HL-60 (cell line): ENCODE measurements around the gene RAB11B.

Experiments used
- GABPA ChIP-seq: IDR thresholded peaks from 2 replicates; pipeline ENCODE4 v1.6.1; 2012; ENCODE audit warnings: low read depth
- POLR2AphosphoS5 ChIP-seq: IDR thresholded peaks from 2 replicates; pipeline ENCODE4 v1.6.1; 2012; ENCODE audit warnings: low read depth
- TF ChIP-seq, protein P1 (sequence below): IDR thresholded peaks from one replicate; pipeline ENCODE4 v1.5.1; 2011; ENCODE audit warnings: low read length, control low read depth, inconsistent platforms; ENCODE audit not compliant: insufficient read depth
- TF ChIP-seq, protein P2 (sequence below): IDR thresholded peaks from 2 replicates; pipeline ENCODE4 v1.6.1; 2012; ENCODE audit warnings: low read depth; ENCODE audit not compliant: insufficient replicate concordance

DNA sequence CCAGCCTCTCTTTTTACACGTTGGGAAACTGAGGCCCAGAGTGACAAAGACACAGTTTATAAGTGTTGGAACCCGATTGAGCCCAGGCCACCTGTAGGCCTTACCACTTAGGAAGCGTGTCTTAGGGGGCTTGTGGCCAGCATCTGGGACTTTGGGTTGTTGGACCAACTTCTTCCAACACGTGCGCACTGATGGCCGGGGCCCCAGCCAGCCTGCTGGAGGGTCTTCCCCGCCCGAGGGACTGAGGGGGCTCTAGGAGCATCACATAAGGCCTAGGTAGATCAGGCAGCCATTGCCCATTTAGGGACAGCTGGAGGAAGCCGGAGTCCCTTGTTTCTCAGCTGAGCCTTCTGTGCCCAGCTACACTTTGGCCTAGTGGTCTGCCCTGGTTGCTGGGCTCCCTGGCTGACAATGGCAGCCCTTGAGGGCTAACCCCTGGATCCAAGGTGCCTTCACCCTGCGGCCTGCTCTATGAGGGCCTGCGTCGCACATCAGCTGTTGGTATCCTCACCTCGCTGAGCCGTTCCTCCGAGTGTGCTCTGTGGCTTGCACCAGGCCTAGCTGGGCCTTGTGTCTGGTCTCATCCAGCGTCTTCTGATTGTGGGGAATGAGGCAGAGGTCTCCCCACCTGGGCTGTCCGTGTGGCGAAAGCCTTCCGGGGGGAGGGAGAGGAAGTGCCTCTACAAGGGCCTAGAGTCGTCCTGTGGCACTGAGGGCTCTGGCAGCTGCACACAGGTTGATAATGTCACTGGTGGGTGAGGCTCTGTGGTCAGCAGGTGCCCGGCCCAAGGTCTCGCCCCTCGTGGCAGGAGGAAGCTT, 1.2 kb downstream of the RAB11B start:
- TF ChIP-seq, protein P1, sequence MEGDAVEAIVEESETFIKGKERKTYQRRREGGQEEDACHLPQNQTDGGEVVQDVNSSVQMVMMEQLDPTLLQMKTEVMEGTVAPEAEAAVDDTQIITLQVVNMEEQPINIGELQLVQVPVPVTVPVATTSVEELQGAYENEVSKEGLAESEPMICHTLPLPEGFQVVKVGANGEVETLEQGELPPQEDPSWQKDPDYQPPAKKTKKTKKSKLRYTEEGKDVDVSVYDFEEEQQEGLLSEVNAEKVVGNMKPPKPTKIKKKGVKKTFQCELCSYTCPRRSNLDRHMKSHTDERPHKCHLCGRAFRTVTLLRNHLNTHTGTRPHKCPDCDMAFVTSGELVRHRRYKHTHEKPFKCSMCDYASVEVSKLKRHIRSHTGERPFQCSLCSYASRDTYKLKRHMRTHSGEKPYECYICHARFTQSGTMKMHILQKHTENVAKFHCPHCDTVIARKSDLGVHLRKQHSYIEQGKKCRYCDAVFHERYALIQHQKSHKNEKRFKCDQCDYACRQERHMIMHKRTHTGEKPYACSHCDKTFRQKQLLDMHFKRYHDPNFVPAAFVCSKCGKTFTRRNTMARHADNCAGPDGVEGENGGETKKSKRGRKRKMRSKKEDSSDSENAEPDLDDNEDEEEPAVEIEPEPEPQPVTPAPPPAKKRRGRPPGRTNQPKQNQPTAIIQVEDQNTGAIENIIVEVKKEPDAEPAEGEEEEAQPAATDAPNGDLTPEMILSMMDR, result no peak
- TF ChIP-seq, protein P2, sequence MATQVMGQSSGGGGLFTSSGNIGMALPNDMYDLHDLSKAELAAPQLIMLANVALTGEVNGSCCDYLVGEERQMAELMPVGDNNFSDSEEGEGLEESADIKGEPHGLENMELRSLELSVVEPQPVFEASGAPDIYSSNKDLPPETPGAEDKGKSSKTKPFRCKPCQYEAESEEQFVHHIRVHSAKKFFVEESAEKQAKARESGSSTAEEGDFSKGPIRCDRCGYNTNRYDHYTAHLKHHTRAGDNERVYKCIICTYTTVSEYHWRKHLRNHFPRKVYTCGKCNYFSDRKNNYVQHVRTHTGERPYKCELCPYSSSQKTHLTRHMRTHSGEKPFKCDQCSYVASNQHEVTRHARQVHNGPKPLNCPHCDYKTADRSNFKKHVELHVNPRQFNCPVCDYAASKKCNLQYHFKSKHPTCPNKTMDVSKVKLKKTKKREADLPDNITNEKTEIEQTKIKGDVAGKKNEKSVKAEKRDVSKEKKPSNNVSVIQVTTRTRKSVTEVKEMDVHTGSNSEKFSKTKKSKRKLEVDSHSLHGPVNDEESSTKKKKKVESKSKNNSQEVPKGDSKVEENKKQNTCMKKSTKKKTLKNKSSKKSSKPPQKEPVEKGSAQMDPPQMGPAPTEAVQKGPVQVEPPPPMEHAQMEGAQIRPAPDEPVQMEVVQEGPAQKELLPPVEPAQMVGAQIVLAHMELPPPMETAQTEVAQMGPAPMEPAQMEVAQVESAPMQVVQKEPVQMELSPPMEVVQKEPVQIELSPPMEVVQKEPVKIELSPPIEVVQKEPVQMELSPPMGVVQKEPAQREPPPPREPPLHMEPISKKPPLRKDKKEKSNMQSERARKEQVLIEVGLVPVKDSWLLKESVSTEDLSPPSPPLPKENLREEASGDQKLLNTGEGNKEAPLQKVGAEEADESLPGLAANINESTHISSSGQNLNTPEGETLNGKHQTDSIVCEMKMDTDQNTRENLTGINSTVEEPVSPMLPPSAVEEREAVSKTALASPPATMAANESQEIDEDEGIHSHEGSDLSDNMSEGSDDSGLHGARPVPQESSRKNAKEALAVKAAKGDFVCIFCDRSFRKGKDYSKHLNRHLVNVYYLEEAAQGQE, result no peak
- TF ChIP-seq POLR2AphosphoS5 (no peak), GABPA (no peak)
